CD14-positive monocyte (primary cell): ENCODE results near the gene PKP4. TPM values are rescaled to one million over a fixed set of nuclear protein-coding genes. Genes with fewer than 3 reads are reported as not detected.
A peak's percentile ranks its signal among the peaks of the same experiment; 100 is the strongest.

Source experiments
- DNase-seq, 3 donors: peaks; one replicate each; pipeline ENCODE4 v3.0.0-alpha.2; 2011 to 2022
- H2AFZ ChIP-seq: 2 replicates; pipeline ENCODE4 v1.6.0; 2012; ENCODE audit warnings: mild to moderate bottlenecking, low read depth, low read length, inconsistent platforms; ENCODE audit not compliant: insufficient read depth, poor library complexity, severe bottlenecking
- H3K27ac ChIP-seq, 2 donors: 1 replicate in 1 of 2; 2 replicates in 1 of 2; pipeline ENCODE4 v1.5.1; 2012 to 2013; ENCODE audit warnings: low read length in 2 of 2, control low read depth in 1 of 2, inconsistent platforms in 1 of 2, low read depth in 1 of 2, mild to moderate bottlenecking in 1 of 2
- H3K27me3 ChIP-seq, 2 donors: one replicate each; pipeline versions ENCODE4 v1.6.0 to v1.6.1; 2011 to 2013; ENCODE audit warnings: low read length in 2 of 2; ENCODE audit not compliant: control insufficient read depth in 2 of 2, insufficient read depth in 2 of 2
- H3K36me3 ChIP-seq, 2 donors: replicated peaks in 1 of 2; 1 replicate in 1 of 2; 2 replicates in 1 of 2; pipeline versions ENCODE4 v1.5.1 to v1.6.1; 2012 to 2013; ENCODE audit warnings: low read length in 2 of 2, control low read depth in 1 of 2, inconsistent platforms in 1 of 2, mild to moderate bottlenecking in 1 of 2; ENCODE audit not compliant: insufficient read depth in 2 of 2, control insufficient read depth in 1 of 2
- H3K4me1 ChIP-seq, 2 donors: 1 replicate in 1 of 2; 2 replicates in 1 of 2; pipeline versions ENCODE4 v1.5.1 to v1.6.1; 2012 to 2013; ENCODE audit warnings: low read length in 2 of 2, control low read depth in 1 of 2, inconsistent platforms in 1 of 2, mild to moderate bottlenecking in 1 of 2, moderate library complexity in 1 of 2; ENCODE audit not compliant: insufficient read depth in 2 of 2, control insufficient read depth in 1 of 2
- H3K4me2 ChIP-seq: replicated peaks from 2 replicates; pipeline ENCODE3; 2012; ENCODE audit warnings: low read length, moderate library complexity, mild to moderate bottlenecking; ENCODE audit not compliant: poor library complexity, severe bottlenecking; ENCODE audit errors: extremely low read depth
- H3K4me3 ChIP-seq, 3 experiments: fragments of 200-600 bp in 1 of 3; sonication (generic) in 1 of 3; replicated peaks in 1 of 3; 1 replicate in 2 of 3; 2 replicates in 1 of 3; pipeline ENCODE4 v1.5.1; 2011 to 2013; ENCODE audit warnings: low read length in 3 of 3, mild to moderate bottlenecking in 3 of 3, control low read depth in 2 of 3, low read depth in 2 of 3, inconsistent platforms in 1 of 3, moderate library complexity in 1 of 3
- H3K79me2 ChIP-seq: 2 replicates; pipeline ENCODE4 v1.6.0; 2012; ENCODE audit warnings: mild to moderate bottlenecking, control low read depth, inconsistent platforms, low read length, moderate library complexity; ENCODE audit not compliant: insufficient read depth
- H3K9ac ChIP-seq: 2 replicates; pipeline ENCODE4 v1.6.0; 2017; ENCODE audit warnings: low read length, mild to moderate bottlenecking; ENCODE audit not compliant: insufficient read depth, poor library complexity, severe bottlenecking
- H3K9me3 ChIP-seq, 2 donors: replicated peaks in 1 of 2; 1 replicate in 1 of 2; 2 replicates in 1 of 2; pipeline versions ENCODE4 v1.5.1 to v1.6.1; 2012 to 2013; ENCODE audit warnings: low read length in 2 of 2, control low read depth in 1 of 2; ENCODE audit not compliant: control insufficient read depth in 1 of 2, insufficient read depth in 1 of 2
- H4K20me1 ChIP-seq: 2 replicates; pipeline ENCODE4 v1.6.0; 2012; ENCODE audit warnings: mild to moderate bottlenecking, low read length, control low read depth, moderate library complexity; ENCODE audit not compliant: insufficient read depth
- H3K27ac Mint-ChIP-seq, 7 donors: one replicate each; pipeline ENCODE4 v1.8.0; 2020; ENCODE audit warnings: mild to moderate bottlenecking in 7 of 7, mixed read lengths in 7 of 7, moderate library complexity in 6 of 7, inconsistent platforms in 2 of 7
- H3K27me3 Mint-ChIP-seq, 3 donors: one replicate each; pipeline ENCODE4 v1.8.0; 2021 to 2022; ENCODE audit warnings: low read depth in 3 of 3, mild to moderate bottlenecking in 3 of 3, mixed read lengths in 3 of 3, moderate library complexity in 3 of 3, inconsistent platforms in 1 of 3
- H3K36me3 Mint-ChIP-seq, 2 donors: one replicate each; pipeline ENCODE4 v1.8.0; 2020; ENCODE audit warnings: mixed read lengths in 2 of 2, inconsistent platforms in 1 of 2, mild to moderate bottlenecking in 1 of 2
- H3K4me1 Mint-ChIP-seq: one replicate; pipeline ENCODE4 v1.8.0; 2020; ENCODE audit warnings: mild to moderate bottlenecking, mixed read lengths
- H3K4me3 Mint-ChIP-seq, 2 donors: one replicate each; pipeline ENCODE4 v1.8.0; 2020; ENCODE audit warnings: mild to moderate bottlenecking in 2 of 2, mixed read lengths in 2 of 2, moderate library complexity in 1 of 2
- H3K9me3 Mint-ChIP-seq, 7 donors: one replicate each; pipeline ENCODE4 v1.8.0; 2020 to 2022; ENCODE audit warnings: mixed read lengths in 7 of 7, mild to moderate bottlenecking in 6 of 7, moderate library complexity in 6 of 7, inconsistent platforms in 2 of 7
- CTCF ChIP-seq: fragments of 200-600 bp; IDR thresholded peaks from one replicate; pipeline ENCODE4 v1.8.0; 2022; ENCODE audit warnings: antibody characterized with exemption, mild to moderate bottlenecking
- WGBS: methylation state at CpG from one replicate; pipeline ENCODE4 v1.1.5; 2013; ENCODE audit warnings: missing lambda C conversion rate; ENCODE audit not compliant: insufficient coverage; 5-methylcytosine and 5-hydroxymethylcytosine counted together
- intact Hi-C, 2 donors: fragments of 100-400 bp; cut with micrococcal nuclease; formaldehyde crosslinking; loops; one replicate each; pipeline versions ENCODE4 v1.15.0 to v1.15.1; 2023
- polyA plus RNA-seq, 3 donors: library from polyadenylated mRNA; depleted of rRNA in 1 of 3; unstranded in 2 of 3; stranded (reverse) in 1 of 3; fragments of 300-500 nt in 2 of 3; fragments of >200 nt in 1 of 3; fragmentation: Illumina TruSeq in 2 of 3; gene quantifications; 1 replicate in 2 of 3; 2 replicates in 1 of 3; pipeline ENCODE4 v1.2.3, GENCODE V29; 2012 to 2021

PKP4 gene
- polyA plus RNA-seq, 3 donors: 0.33 to 9.4 (median 0.73) TPM

DNA sequence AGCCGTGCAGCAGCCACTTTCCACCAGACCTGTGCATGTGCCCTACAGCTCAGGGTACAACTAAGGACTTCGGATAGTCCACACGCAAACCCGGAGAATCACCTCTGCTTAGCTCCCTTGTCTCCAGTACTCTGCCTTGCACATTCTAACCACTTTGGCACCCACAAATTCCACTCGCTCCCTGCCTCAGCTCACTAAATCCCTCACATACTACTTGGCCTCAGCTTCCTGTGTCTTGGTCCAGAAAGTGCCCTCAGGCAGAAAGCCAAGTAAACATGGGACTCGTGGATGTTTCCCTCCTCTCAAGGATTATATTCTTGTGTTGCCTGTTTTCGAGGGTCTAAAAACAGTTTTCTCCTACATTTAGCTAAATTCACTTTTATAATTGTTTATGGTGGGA, 180.6 kb downstream of the PKP4 start:
- Histone ChIP-seq H3K79me2 (no peaks in the 10 kb centered on the region), H4K20me1 (no peaks in the 10 kb centered on the region), H3K9me3 (no peaks in the 10 kb centered on the region), H3K27ac (no peak overlapping the region), H3K9ac (no peak overlapping the region), H2AFZ (no peak overlapping the region), H3K4me2 (no peak overlapping the region), H3K36me3 (peaks cover 22 to 50% of the 10 kb centered on the region in 2 donors), H3K4me3 (no peak overlapping the region), H3K27me3 (no peaks in the 10 kb centered on the region), H3K4me1 (no peaks in the 10 kb centered on the region)
- intact Hi-C loops: no loop called here
- Mint-ChIP-seq H3K9me3 (no peaks in the 10 kb centered on the region), H3K36me3 (peaks cover 41 to 43% of the 10 kb centered on the region in 2 donors), H3K27ac (peak overlapping the region in 1 of 7 donors; percentile 47), H3K4me1 (no peaks in the 10 kb centered on the region), H3K4me3 (no peak overlapping the region), H3K27me3 (no peaks in the 10 kb centered on the region)
- WGBS: 99% methylated on average over 5 of the region's 7 CpGs
- no peak for DNase-seq
- no peak for TF ChIP-seq CTCF

DNA sequence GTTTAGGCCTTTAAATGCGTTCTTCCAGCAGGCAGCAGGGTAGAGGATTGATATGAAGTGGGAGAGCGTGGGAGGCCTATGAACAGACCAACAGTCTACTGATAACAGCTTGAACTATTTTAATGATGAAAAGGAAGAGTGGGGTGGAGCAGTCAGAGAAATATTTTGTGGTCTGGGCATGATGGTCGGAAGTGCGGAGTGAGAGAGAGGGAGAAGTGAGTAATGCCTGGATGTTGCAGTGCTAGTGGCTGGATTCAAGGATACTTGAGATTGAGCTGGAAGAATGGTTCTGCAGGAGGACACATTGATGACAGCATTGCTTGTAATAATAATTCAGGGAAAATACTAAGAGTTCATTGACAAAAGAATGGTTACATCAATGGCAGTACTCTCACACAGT, 187.4 kb downstream of the PKP4 start:
- Histone ChIP-seq H3K27ac (no peak overlapping the region), H3K9ac (no peak overlapping the region), H3K4me3 (no peak overlapping the region), H3K9me3 (no peaks in the 10 kb centered on the region), H3K4me2 (no peak overlapping the region), H3K79me2 (no peaks in the 10 kb centered on the region), H3K36me3 (peaks cover 5 to 23% of the 10 kb centered on the region in 2 donors), H3K4me1 (no peaks in the 10 kb centered on the region), H3K27me3 (no peaks in the 10 kb centered on the region), H2AFZ (no peak overlapping the region), H4K20me1 (no peaks in the 10 kb centered on the region)
- H3K27me3 Mint-ChIP-seq: no peaks in the 10 kb centered on the region
- no peak overlapping the region for H3K27ac Mint-ChIP-seq
- DNase-seq: no peak
- 75% methylated on average over 4 of the region's 4 CpGs for WGBS
- H3K4me3 Mint-ChIP-seq: no peak overlapping the region
- H3K9me3 Mint-ChIP-seq: no peaks in the 10 kb centered on the region
- no peaks in the 10 kb centered on the region for H3K4me1 Mint-ChIP-seq
- TF ChIP-seq CTCF: no peak
- intact Hi-C loops: no loop called here
- H3K36me3 Mint-ChIP-seq: peaks cover 18 to 42% of the 10 kb centered on the region in 2 donors
